ENCODE measurements around the gene TM4SF4. TPM values are rescaled to one million over a fixed set of nuclear protein-coding genes. Genes with fewer than 3 reads are reported as not detected.

Gene TM4SF4
- polyA plus RNA-seq, 1 donor (not counting 4 experiments of a cell fraction or from before 2014, with no cell fraction given), result not detected

GRCh38 chr3:149448331-149448831 is 26.1 kb upstream of the TM4SF4 start:
- Histone ChIP-seq H3K4me3 (ENCODE audit: control insufficient read depth in 2 of 3, extremely low read depth in 1 of 3, insufficient read depth in 2 of 3, low read depth in 1 of 3, low read length in 3 of 3) (no peak overlapping the region), H3K36me3 (ENCODE audit: control insufficient read depth in 2 of 2, extremely low read depth in 1 of 2, insufficient read depth in 2 of 2, low read length in 2 of 2) (no peaks in the 10 kb centered on the region), H3K4me2 (ENCODE audit: control insufficient read depth, extremely low read depth, insufficient read depth, low read depth, low read length) (peak overlapping the region; percentile 45), H3K9ac (ENCODE audit: control insufficient read depth, extremely low read depth, insufficient read depth, low read length) (no peak overlapping the region), H4K20me1 (ENCODE audit: control insufficient read depth, extremely low read depth, insufficient read depth, low read length) (no peaks in the 10 kb centered on the region), H3K27ac (ENCODE audit: control insufficient read depth, insufficient read depth, low read length) (peak overlapping the region; percentile 25), H3K9me3 (ENCODE audit: control insufficient read depth, low read depth, low read length) (peaks cover 3% of the 10 kb centered on the region), H2AFZ (ENCODE audit: control insufficient read depth, low read length) (peak overlapping the region; percentile 68), H3K79me2 (ENCODE audit: control insufficient read depth, insufficient read depth, low read length) (no peaks in the 10 kb centered on the region), H3K9me1 (ENCODE audit: control insufficient read depth, extremely low read depth, insufficient read depth, low read length) (no peaks in the 10 kb centered on the region), H3K27me3 (ENCODE audit: control insufficient read depth, extremely low read depth, insufficient read depth, low read length) (no peaks in the 10 kb centered on the region), H3K4me1 (ENCODE audit: control insufficient read depth, extremely low read depth, insufficient read depth, low read length) (peaks cover 19% of the 10 kb centered on the region)
- FAIRE-seq (peak; percentile 71), DNase-seq (ENCODE audit: low read depth, low spot score) (no peak)
- no peak for TF ChIP-seq CTCF (optimal IDR thresholded peaks at IDR 0.05 in 1 of 3, IDR thresholded peaks at IDR 0.05 in 1 of 3, conservative IDR thresholded peaks at IDR 0.05 in 1 of 3; ENCODE audit: extremely low read depth in 1 of 3, insufficient read depth in 2 of 3, low read length in 3 of 3)
- no peak for TF ChIP-seq EZH2 (IDR thresholded peaks at IDR 0.05; ENCODE audit: low read length)
- dilution Hi-C loops (cut with MboI; ENCODE audit: extremely low pct_ligation_motif_present, low sequenced_read_pairs), result no loop called here

- DNase-seq (ENCODE audit: low read depth, low spot score) (no peak), FAIRE-seq (no peak)
- Histone ChIP-seq H3K4me2 (ENCODE audit: control insufficient read depth, extremely low read depth, insufficient read depth, low read depth, low read length) (no peak overlapping the region), H3K4me1 (ENCODE audit: control insufficient read depth, extremely low read depth, insufficient read depth, low read length) (peaks cover 19% of the 10 kb centered on the region), H3K9me1 (ENCODE audit: control insufficient read depth, extremely low read depth, insufficient read depth, low read length) (no peaks in the 10 kb centered on the region), H3K27me3 (ENCODE audit: control insufficient read depth, extremely low read depth, insufficient read depth, low read length) (no peaks in the 10 kb centered on the region), H3K36me3 (ENCODE audit: control insufficient read depth in 2 of 2, extremely low read depth in 1 of 2, insufficient read depth in 2 of 2, low read length in 2 of 2) (no peaks in the 10 kb centered on the region), H3K79me2 (ENCODE audit: control insufficient read depth, insufficient read depth, low read length) (no peaks in the 10 kb centered on the region), H3K9ac (ENCODE audit: control insufficient read depth, extremely low read depth, insufficient read depth, low read length) (no peak overlapping the region), H3K9me3 (ENCODE audit: control insufficient read depth, low read depth, low read length) (peaks cover 3% of the 10 kb centered on the region), H3K4me3 (ENCODE audit: control insufficient read depth in 2 of 3, extremely low read depth in 1 of 3, insufficient read depth in 2 of 3, low read depth in 1 of 3, low read length in 3 of 3) (no peak overlapping the region), H4K20me1 (ENCODE audit: control insufficient read depth, extremely low read depth, insufficient read depth, low read length) (no peaks in the 10 kb centered on the region), H3K27ac (ENCODE audit: control insufficient read depth, insufficient read depth, low read length) (no peak overlapping the region), H2AFZ (ENCODE audit: control insufficient read depth, low read length) (no peak overlapping the region)
- TF ChIP-seq CTCF (optimal IDR thresholded peaks at IDR 0.05 in 1 of 3, IDR thresholded peaks at IDR 0.05 in 1 of 3, conservative IDR thresholded peaks at IDR 0.05 in 1 of 3; ENCODE audit: extremely low read depth in 1 of 3, insufficient read depth in 2 of 3, low read length in 3 of 3) (no peak), EZH2 (IDR thresholded peaks at IDR 0.05; ENCODE audit: low read length) (no peak)
- dilution Hi-C loops (cut with MboI; ENCODE audit: extremely low pct_ligation_motif_present, low sequenced_read_pairs), result no loop called here
Measured at GRCh38 chr3:149449182-149449581, 25.3 kb upstream of the TM4SF4 start.

Measured in keratinocyte (primary cell).